Endothelial cell of umbilical vein (primary cell): ENCODE results near the gene TCP11. TPM values are rescaled to one million over a fixed set of nuclear protein-coding genes. Genes with fewer than 3 reads are reported as not detected.

Experiments used
- BruUV-seq: library from RNA; stranded (reverse); fragments of 400-500 nt; replicated peaks from 2 replicates; lab custom pipeline; 2021; lab: Mats Ljungman, UMichigan
- CTCF ChIA-PET: fragments of 300-600, 350-600 bp; sonication (Branson Sonifier 250); formaldehyde crosslinking; loops from one replicate; lab custom pipeline; 2021; ENCODE audit warnings: antibody characterized with exemption, inconsistent platforms; lab: Charles Lee
- POLR2A ChIA-PET: fragments of 300-600, 350-600 bp; sonication (Branson Sonifier 250); formaldehyde crosslinking; loops from one replicate; lab custom pipeline; 2021; ENCODE audit warnings: antibody characterized with exemption, inconsistent platforms; lab: Charles Lee
- DNase-seq: peaks from one replicate; pipeline ENCODE4 v3.0.0-alpha.2; 2011; ENCODE audit warnings: low read depth, low spot score
- FAIRE-seq: peaks from 2 replicates; lab custom pipeline; 2011; peaks lifted over from hg19 to GRCh38; lab: Jason Lieb, UNC
- H2AFZ ChIP-seq: 2 replicates; pipeline ENCODE4 v1.6.0; 2012; ENCODE audit warnings: low read depth, low read length, control low read depth, inconsistent platforms
- H3K27ac ChIP-seq: 2 replicates; pipeline ENCODE4 v1.5.1; 2011; ENCODE audit warnings: low read depth, mild to moderate bottlenecking, control low read depth, low read length, moderate library complexity; ENCODE audit not compliant: insufficient read depth
- H3K27me3 ChIP-seq, 2 experiments: 2 replicates each; pipeline versions ENCODE4 v1.6.0 to v1.6.1; 2011; ENCODE audit warnings: low read length in 2 of 2, mixed read lengths in 1 of 2; ENCODE audit not compliant: control insufficient read depth in 2 of 2, insufficient read depth in 2 of 2
- H3K36me3 ChIP-seq, 2 experiments: 2 replicates in 1 of 2; 3 replicates in 1 of 2; pipeline ENCODE4 v1.5.1; 2011; ENCODE audit warnings: low read length in 2 of 2, mild to moderate bottlenecking in 1 of 2, moderate library complexity in 1 of 2; ENCODE audit not compliant: control insufficient read depth in 2 of 2, insufficient read depth in 2 of 2; ENCODE audit errors: extremely low read depth in 1 of 2
- H3K4me1 ChIP-seq: 3 replicates; pipeline ENCODE4 v1.5.1; 2011; ENCODE audit warnings: mild to moderate bottlenecking, low read length; ENCODE audit not compliant: control insufficient read depth, insufficient read depth; ENCODE audit errors: extremely low read depth
- H3K4me2 ChIP-seq: 2 replicates; pipeline ENCODE4 v1.6.1; 2011; ENCODE audit warnings: low read length, control low read depth, mixed read lengths; ENCODE audit not compliant: insufficient read depth
- H3K4me3 ChIP-seq, 3 experiments: fragments of 200-600 bp in 1 of 3; sonication (generic), shearing (Covaris generic) in 1 of 3; replicated peaks in 1 of 3; 2 replicates each; pipeline ENCODE4 v1.5.1; 2011 to 2016; ENCODE audit warnings: control low read depth in 3 of 3, low read length in 3 of 3, mild to moderate bottlenecking in 2 of 3, inconsistent platforms in 1 of 3, low read depth in 1 of 3, moderate library complexity in 1 of 3; ENCODE audit not compliant: insufficient read depth in 1 of 3
- H3K79me2 ChIP-seq: 2 replicates; pipeline ENCODE4 v1.6.0; 2012; ENCODE audit warnings: low read length, inconsistent platforms; ENCODE audit not compliant: control insufficient read depth, insufficient read depth
- H3K9ac ChIP-seq: replicated peaks from 2 replicates; pipeline ENCODE3; 2011; ENCODE audit warnings: low read length, control low read depth; ENCODE audit not compliant: insufficient read depth; ENCODE audit errors: extremely low read depth
- H3K9me1 ChIP-seq: replicated peaks from 3 replicates; pipeline ENCODE4 v1.6.0; 2011; ENCODE audit warnings: mild to moderate bottlenecking, low read length; ENCODE audit not compliant: control insufficient read depth, insufficient read depth; ENCODE audit errors: extremely low read depth
- H3K9me3 ChIP-seq: replicated peaks from 2 replicates; pipeline ENCODE4 v1.5.1; 2012; ENCODE audit warnings: low read length, inconsistent platforms; ENCODE audit not compliant: control insufficient read depth, insufficient read depth
- H4K20me1 ChIP-seq: replicated peaks from 2 replicates; pipeline ENCODE3; 2011; ENCODE audit warnings: mild to moderate bottlenecking, low read length; ENCODE audit not compliant: control insufficient read depth, insufficient read depth; ENCODE audit errors: extremely low read depth
- CTCF ChIP-seq, 2 donors: IDR thresholded peaks; 1 replicate in 1 of 2; 2 replicates in 1 of 2; pipeline ENCODE4 v1.5.1; 2011; ENCODE audit warnings: low read length in 2 of 2, mild to moderate bottlenecking in 2 of 2, moderate library complexity in 2 of 2, control low read depth in 1 of 2, inconsistent platforms in 1 of 2, low read depth in 1 of 2; ENCODE audit not compliant: insufficient read depth in 1 of 2; ENCODE audit errors: extremely low read depth in 1 of 2
- EZH2 ChIP-seq: IDR thresholded peaks from 2 replicates; pipeline ENCODE4 v1.6.1; 2012; ENCODE audit warnings: borderline replicate concordance, low read depth, mild to moderate bottlenecking, moderate library complexity, low read length, inconsistent platforms; ENCODE audit not compliant: severe bottlenecking
- FOS ChIP-seq: IDR thresholded peaks from 2 replicates; pipeline ENCODE4 v1.6.1; 2011; ENCODE audit warnings: mild to moderate bottlenecking, low read length, moderate library complexity, borderline replicate concordance; ENCODE audit not compliant: insufficient read depth
- GATA2 ChIP-seq: IDR thresholded peaks from 2 replicates; pipeline ENCODE4 v1.7.0; 2011; ENCODE audit warnings: low read depth, mild to moderate bottlenecking, moderate library complexity, mixed read lengths, low read length; ENCODE audit not compliant: insufficient read length, insufficient read depth
- JUN ChIP-seq: IDR thresholded peaks from 2 replicates; pipeline ENCODE4 v1.6.1; 2011; ENCODE audit warnings: borderline replicate concordance, low read depth; ENCODE audit not compliant: insufficient read length, insufficient read depth
- MYC ChIP-seq: IDR thresholded peaks from one replicate; pipeline ENCODE4 v1.6.1; 2011; ENCODE audit warnings: mild to moderate bottlenecking, low read depth, low read length
- POLR2A ChIP-seq: IDR thresholded peaks from 2 replicates; pipeline ENCODE4 v1.6.1; 2012; ENCODE audit warnings: low read depth, mild to moderate bottlenecking, control low read depth, low read length
- POLR2AphosphoS5 ChIP-seq: IDR thresholded peaks from 2 replicates; pipeline ENCODE4 v1.6.1; 2012; ENCODE audit warnings: low read depth, mild to moderate bottlenecking, control low read depth, low read length, moderate library complexity; ENCODE audit not compliant: insufficient read depth
- dilution Hi-C: fragments of 300-500 bp; cut with MboI; formaldehyde crosslinking; loops from one replicate; pipeline ENCODE4 v1.15.0; 2019; ENCODE audit warnings: low sequenced_read_pairs; ENCODE audit not compliant: extremely low pct_ligation_motif_present
- intact Hi-C: fragments of 100-400 bp; cut with micrococcal nuclease; formaldehyde crosslinking; loops from one replicate; pipeline ENCODE4 v1.10.0; 2022
- polyA plus RNA-seq, 4 experiments: library from polyadenylated mRNA; depleted of rRNA in 3 of 4; stranded (reverse) in 3 of 4; unstranded in 1 of 4; fragments of >200 nt; gene quantifications; 2 replicates each; pipeline versions ENCODE4 v1.2.1 to v1.2.3, GENCODE V29; 2011 to 2012; ENCODE audit warnings: missing spikeins in 1 of 4
- total RNA-seq: library from RNA; stranded (reverse); gene quantifications from 2 replicates; pipeline ENCODE4 v1.2.3, GENCODE V29; 2021
- TF ChIP-seq, protein P1 (sequence below): IDR thresholded peaks from 2 replicates; pipeline ENCODE4 v1.6.1; 2011; ENCODE audit not compliant: insufficient read depth, insufficient read length

Gene TCP11
- total and polyA plus RNA-seq, 2 donors (not counting 3 experiments of a cell fraction or from before 2014, with no cell fraction given), result 0.18 TPM; not detected in 1

DNA sequence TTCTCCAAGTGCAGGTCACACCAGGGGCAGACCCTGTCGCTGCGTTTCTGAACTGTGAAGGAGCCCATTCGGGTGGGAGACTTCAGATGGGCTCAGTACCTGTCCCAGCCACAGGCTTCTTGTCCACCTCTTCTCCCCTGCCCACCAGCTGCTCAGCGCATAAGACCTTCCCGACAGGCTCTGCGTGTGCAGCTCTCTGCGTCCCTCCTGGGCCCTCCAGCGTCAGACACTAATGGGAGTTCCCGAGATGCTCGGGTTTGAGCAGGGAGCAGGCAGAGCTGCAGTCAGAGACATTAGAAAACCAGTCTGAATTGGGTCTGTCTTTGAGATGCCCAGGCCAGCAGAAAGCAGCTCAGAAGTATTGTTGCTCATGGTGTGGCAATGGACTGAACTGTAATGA lies 50.4 kb downstream of the TCP11 start:
- H3K27ac ChIP-seq, result no peak overlapping the region
- H3K9me1 ChIP-seq, result no peaks in the 10 kb centered on the region
- H3K79me2 ChIP-seq, result no peaks in the 10 kb centered on the region
- BruUV-seq, result no TSS peak
- TF ChIP-seq JUN (no peak), EZH2 (no peak), POLR2A (no peak), MYC (no peak), GATA2 (no peak), POLR2AphosphoS5 (no peak), CTCF (IDR thresholded peaks at IDR 0.05; ENCODE audit: extremely low read depth in 1 of 2, insufficient read depth in 1 of 2, low read depth in 1 of 2, low read length in 2 of 2) (no peak), FOS (no peak)
- TF ChIP-seq, protein P1, sequence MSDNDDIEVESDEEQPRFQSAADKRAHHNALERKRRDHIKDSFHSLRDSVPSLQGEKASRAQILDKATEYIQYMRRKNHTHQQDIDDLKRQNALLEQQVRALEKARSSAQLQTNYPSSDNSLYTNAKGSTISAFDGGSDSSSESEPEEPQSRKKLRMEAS, result no peak
- H2AFZ ChIP-seq, result no peak overlapping the region
- no peaks in the 10 kb centered on the region for H3K27me3 ChIP-seq
- H3K4me1 ChIP-seq, result peaks cover under 1% of the 10 kb centered on the region
- no peak for DNase-seq
- ChIA-PET POLR2A (no interaction called here), CTCF (interaction anchor here (1.1 to 1.8 kb wide), 3 partner anchors 33 to 150 kb away, joined by 3 to 6 read pairs (median 4); no protein-coding TSS in a partner anchor)
- H3K4me2 ChIP-seq, result no peak overlapping the region
- H3K4me3 ChIP-seq, result no peak overlapping the region
- no peaks in the 10 kb centered on the region for H4K20me1 ChIP-seq
- H3K9me3 ChIP-seq, result no peaks in the 10 kb centered on the region
- intact Hi-C loops, result no loop called here
- H3K36me3 ChIP-seq, result peaks cover 0 to 26% of the 10 kb centered on the region in 2 experiments
- H3K9ac ChIP-seq, result no peak overlapping the region
- dilution Hi-C loops, result no loop called here
- FAIRE-seq, result no peak
